ENCODE measurements around the gene IQSEC1.
A peak's percentile ranks its signal among the peaks of the same experiment; 100 is the strongest.

The IQSEC1 gene

DNA sequence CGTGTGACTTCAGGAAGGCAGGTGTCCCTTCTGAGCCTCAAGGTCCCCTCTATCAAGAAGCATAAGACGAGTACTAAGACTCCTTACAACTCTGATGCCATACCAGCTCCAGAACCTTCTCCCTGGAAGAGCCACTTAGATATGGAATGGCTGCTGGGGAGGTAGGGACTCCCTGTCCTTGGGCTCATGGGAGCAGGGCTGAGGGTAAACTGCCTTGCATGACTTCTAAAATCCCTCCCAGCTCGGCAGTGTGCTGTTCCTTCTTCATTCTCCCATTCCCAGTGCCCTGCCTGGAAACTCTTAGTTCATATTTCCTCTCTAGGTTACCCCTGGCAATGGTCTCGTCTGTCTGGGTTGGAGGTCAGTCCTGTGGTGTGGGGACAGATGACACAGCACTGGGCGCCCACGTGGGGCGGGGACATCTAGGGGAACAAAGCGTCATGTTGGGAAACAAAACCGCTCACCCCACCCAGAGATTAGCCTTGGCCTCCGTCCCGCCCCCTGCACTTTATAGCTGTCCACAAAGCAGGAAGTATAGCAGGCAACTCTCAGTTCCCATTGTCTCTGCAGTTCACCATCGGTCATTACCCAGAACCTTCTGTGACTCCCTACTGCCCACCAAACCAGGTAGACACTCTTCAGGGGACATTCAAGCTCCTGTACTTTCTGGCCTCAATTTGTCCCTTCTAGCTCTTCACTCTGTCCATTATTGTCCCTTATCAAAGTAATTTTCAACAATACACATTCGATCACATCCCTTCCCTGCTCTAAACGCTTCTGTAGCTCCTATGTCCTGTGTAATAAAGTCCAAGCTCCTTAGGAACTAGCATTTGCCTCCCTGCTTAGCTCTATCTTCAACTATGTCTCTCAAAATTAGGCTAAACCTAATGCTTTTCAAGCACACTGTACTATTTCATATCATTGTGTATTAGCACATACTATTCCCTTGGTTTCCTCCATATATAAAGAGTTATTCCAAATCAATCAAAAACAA lies 73.8 kb downstream of the IQSEC1 start:
- TF ChIP-seq RAD21 (IDR thresholded peaks at IDR 0.05; ENCODE audit: low read depth) (no peak), TCF12 (IDR thresholded peaks at IDR 0.05; ENCODE audit: low read depth) (no peak), EP300 (IDR thresholded peaks at IDR 0.05; ENCODE audit: borderline replicate concordance) (no peak), ZBTB7A (IDR thresholded peaks at IDR 0.05; ENCODE audit: low read depth) (no peak), NFIC (IDR thresholded peaks at IDR 0.05) (no peak), TAF1 (IDR thresholded peaks at IDR 0.05; ENCODE audit: low read depth) (no peak), YY1 (IDR thresholded peaks at IDR 0.05; ENCODE audit: low read depth) (no peak), CEBPB (IDR thresholded peaks at IDR 0.05) (no peak), FOXM1 (IDR thresholded peaks at IDR 0.05; ENCODE audit: borderline replicate concordance, low read depth) (no peak), TEAD4 (IDR thresholded peaks at IDR 0.05) (no peak)
- TF ChIP-seq, protein P1, sequence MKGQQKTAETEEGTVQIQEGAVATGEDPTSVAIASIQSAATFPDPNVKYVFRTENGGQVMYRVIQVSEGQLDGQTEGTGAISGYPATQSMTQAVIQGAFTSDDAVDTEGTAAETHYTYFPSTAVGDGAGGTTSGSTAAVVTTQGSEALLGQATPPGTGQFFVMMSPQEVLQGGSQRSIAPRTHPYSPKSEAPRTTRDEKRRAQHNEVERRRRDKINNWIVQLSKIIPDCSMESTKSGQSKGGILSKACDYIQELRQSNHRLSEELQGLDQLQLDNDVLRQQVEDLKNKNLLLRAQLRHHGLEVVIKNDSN (IDR thresholded peaks at IDR 0.05): peak; percentile 46; the same call in 1 of the 2 replicates
- TF ChIP-seq, protein P2, sequence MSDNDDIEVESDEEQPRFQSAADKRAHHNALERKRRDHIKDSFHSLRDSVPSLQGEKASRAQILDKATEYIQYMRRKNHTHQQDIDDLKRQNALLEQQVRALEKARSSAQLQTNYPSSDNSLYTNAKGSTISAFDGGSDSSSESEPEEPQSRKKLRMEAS (IDR thresholded peaks at IDR 0.05): peak; percentile 47; the same call in 1 of the 2 replicates
- TF ChIP-seq, protein P3, sequence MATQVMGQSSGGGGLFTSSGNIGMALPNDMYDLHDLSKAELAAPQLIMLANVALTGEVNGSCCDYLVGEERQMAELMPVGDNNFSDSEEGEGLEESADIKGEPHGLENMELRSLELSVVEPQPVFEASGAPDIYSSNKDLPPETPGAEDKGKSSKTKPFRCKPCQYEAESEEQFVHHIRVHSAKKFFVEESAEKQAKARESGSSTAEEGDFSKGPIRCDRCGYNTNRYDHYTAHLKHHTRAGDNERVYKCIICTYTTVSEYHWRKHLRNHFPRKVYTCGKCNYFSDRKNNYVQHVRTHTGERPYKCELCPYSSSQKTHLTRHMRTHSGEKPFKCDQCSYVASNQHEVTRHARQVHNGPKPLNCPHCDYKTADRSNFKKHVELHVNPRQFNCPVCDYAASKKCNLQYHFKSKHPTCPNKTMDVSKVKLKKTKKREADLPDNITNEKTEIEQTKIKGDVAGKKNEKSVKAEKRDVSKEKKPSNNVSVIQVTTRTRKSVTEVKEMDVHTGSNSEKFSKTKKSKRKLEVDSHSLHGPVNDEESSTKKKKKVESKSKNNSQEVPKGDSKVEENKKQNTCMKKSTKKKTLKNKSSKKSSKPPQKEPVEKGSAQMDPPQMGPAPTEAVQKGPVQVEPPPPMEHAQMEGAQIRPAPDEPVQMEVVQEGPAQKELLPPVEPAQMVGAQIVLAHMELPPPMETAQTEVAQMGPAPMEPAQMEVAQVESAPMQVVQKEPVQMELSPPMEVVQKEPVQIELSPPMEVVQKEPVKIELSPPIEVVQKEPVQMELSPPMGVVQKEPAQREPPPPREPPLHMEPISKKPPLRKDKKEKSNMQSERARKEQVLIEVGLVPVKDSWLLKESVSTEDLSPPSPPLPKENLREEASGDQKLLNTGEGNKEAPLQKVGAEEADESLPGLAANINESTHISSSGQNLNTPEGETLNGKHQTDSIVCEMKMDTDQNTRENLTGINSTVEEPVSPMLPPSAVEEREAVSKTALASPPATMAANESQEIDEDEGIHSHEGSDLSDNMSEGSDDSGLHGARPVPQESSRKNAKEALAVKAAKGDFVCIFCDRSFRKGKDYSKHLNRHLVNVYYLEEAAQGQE (IDR thresholded peaks at IDR 0.05; ENCODE audit: low read depth): no peak

DNA sequence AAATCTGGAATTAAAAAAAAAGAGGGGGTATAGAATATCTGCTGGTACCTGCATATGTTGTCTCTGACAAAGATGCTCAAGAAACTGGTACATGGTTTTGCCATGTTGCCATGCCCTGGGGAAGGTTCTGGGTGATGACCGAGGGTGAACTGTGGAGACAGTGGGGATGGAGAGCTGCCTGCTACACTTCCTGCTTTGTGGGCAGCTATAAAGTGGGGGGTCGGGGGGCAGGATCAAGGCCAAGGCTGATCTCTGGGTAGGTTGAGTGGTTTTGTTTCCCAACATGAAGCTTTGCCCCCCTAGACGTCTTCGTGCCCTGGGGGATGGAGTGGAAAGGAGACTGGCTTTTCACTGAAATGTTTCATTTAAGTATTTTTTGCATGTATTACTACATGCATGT lies 74.6 kb downstream of the IQSEC1 start:
- TF ChIP-seq, protein P3 (IDR thresholded peaks at IDR 0.05; ENCODE audit: low read depth): no peak
- TF ChIP-seq ZBTB7A (IDR thresholded peaks at IDR 0.05; ENCODE audit: low read depth) (no peak), TAF1 (IDR thresholded peaks at IDR 0.05; ENCODE audit: low read depth) (no peak), EP300 (IDR thresholded peaks at IDR 0.05; ENCODE audit: borderline replicate concordance) (no peak), TEAD4 (IDR thresholded peaks at IDR 0.05) (no peak), NFIC (IDR thresholded peaks at IDR 0.05) (no peak), RAD21 (IDR thresholded peaks at IDR 0.05; ENCODE audit: low read depth) (no peak), CEBPB (IDR thresholded peaks at IDR 0.05) (no peak), FOXM1 (IDR thresholded peaks at IDR 0.05; ENCODE audit: borderline replicate concordance, low read depth) (no peak)

DNA sequence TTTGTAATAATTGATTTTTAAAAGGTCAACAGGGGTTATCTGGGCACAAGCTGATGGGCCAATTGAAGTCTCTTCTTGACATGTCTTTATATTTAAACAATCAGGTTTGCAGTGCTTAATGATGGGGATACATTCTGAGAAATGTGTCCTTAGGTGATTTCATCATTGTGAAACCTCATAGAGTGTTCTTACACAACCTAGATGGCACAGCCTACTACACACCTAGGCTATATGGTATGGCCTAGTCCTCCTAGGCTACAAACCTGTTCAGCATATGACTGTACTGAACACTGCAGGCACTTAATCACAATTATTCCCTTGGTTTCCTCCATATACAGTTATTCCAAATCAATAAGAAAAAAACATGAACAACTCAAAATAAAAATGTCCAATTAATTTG lies 75.8 kb downstream of the IQSEC1 start:
- TF ChIP-seq, protein P2 (IDR thresholded peaks at IDR 0.05): no peak
- no peak for TF ChIP-seq EP300 (IDR thresholded peaks at IDR 0.05; ENCODE audit: borderline replicate concordance)
- no peak for TF ChIP-seq EGR1 (IDR thresholded peaks at IDR 0.05)
- no peak for TF ChIP-seq CREB1 (IDR thresholded peaks at IDR 0.05; ENCODE audit: low read depth)
- TF ChIP-seq, protein P3 (IDR thresholded peaks at IDR 0.05; ENCODE audit: low read depth): no peak
- no peak for TF ChIP-seq YY1 (IDR thresholded peaks at IDR 0.05; ENCODE audit: low read depth)
- TF ChIP-seq RAD21 (IDR thresholded peaks at IDR 0.05; ENCODE audit: low read depth): no peak
- TF ChIP-seq FOXM1 (IDR thresholded peaks at IDR 0.05; ENCODE audit: borderline replicate concordance, low read depth): no peak
- no peak for TF ChIP-seq CEBPB (IDR thresholded peaks at IDR 0.05)
- no peak for TF ChIP-seq TEAD4 (IDR thresholded peaks at IDR 0.05)
- TF ChIP-seq TAF1 (IDR thresholded peaks at IDR 0.05; ENCODE audit: low read depth): no peak
- no peak for TF ChIP-seq ZBTB7A (IDR thresholded peaks at IDR 0.05; ENCODE audit: low read depth)
- TF ChIP-seq, protein P1 (IDR thresholded peaks at IDR 0.05): no peak
- no peak for TF ChIP-seq NFIC (IDR thresholded peaks at IDR 0.05)
- TF ChIP-seq TCF12 (IDR thresholded peaks at IDR 0.05; ENCODE audit: low read depth): no peak

DNA sequence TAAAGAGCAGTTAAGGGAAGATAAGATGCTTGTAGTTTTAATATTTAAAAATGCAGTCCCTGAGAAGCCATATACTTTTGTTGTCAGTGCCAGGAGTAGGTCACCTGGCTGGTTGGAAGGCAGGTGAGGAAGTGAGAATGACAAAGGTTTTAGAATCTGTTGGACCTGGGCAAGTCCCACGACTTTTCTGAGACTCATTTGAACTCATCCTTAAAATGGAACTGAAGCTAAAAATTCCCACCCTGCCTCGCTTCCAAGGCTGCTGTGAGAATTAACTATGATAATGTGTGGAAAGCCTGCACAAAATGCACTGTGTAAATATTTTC lies 77.1 kb downstream of the IQSEC1 start:
- no peak for TF ChIP-seq RAD21 (IDR thresholded peaks at IDR 0.05; ENCODE audit: low read depth)
- TF ChIP-seq, protein P3 (IDR thresholded peaks at IDR 0.05; ENCODE audit: low read depth): no peak
- TF ChIP-seq TAF1 (IDR thresholded peaks at IDR 0.05; ENCODE audit: low read depth): no peak
- TF ChIP-seq, protein P2 (IDR thresholded peaks at IDR 0.05): no peak
- no peak for TF ChIP-seq TEAD4 (IDR thresholded peaks at IDR 0.05)
- TF ChIP-seq CEBPB (IDR thresholded peaks at IDR 0.05): no peak
- no peak for TF ChIP-seq FOXM1 (IDR thresholded peaks at IDR 0.05; ENCODE audit: borderline replicate concordance, low read depth)
- TF ChIP-seq ZBTB7A (IDR thresholded peaks at IDR 0.05; ENCODE audit: low read depth): no peak
- no peak for TF ChIP-seq CREB1 (IDR thresholded peaks at IDR 0.05; ENCODE audit: low read depth)
- no peak for TF ChIP-seq TCF12 (IDR thresholded peaks at IDR 0.05; ENCODE audit: low read depth)
- no peak for TF ChIP-seq YY1 (IDR thresholded peaks at IDR 0.05; ENCODE audit: low read depth)
- TF ChIP-seq, protein P1 (IDR thresholded peaks at IDR 0.05): no peak
- TF ChIP-seq EP300 (IDR thresholded peaks at IDR 0.05; ENCODE audit: borderline replicate concordance): no peak

All from Ishikawa (cell line).